HCT116 (cell line): ENCODE measurements around the gene TIMP1. TPM values are rescaled to one million over a fixed set of nuclear protein-coding genes. Genes with fewer than 3 reads are reported as not detected.
A peak's percentile ranks its signal among the peaks of the same experiment; 100 is the strongest.

Source experiments
- ATAC-seq: fragments of 200-7000 bp; cut with Tn5 transposase; 2 replicates; pipeline ENCODE4 v1.9.1; 2020; ENCODE audit warnings: mild to moderate bottlenecking, moderate library complexity
- BruUV-seq: library from RNA; stranded (reverse); fragments of 400-500 nt; replicated peaks from 2 replicates; lab custom pipeline; 2021; lab: Mats Ljungman, UMichigan
- CTCF ChIA-PET: fragments of 300-600 bp; sonication (Branson Sonifier 250); formaldehyde crosslinking; loops from one replicate; lab custom pipeline; 2021; ENCODE audit warnings: antibody characterized with exemption; lab: Charles Lee
- POLR2A ChIA-PET: fragments of 300-600, 350-600 bp; sonication (Branson Sonifier 250); formaldehyde crosslinking; loops from one replicate; lab custom pipeline; 2021; ENCODE audit warnings: antibody characterized with exemption; lab: Charles Lee
- RAD21 ChIA-PET, 2 experiments: fragments of 300-600 bp; sonication (Branson Sonifier 250); formaldehyde crosslinking; loops; one replicate each; lab custom pipeline; 2023; ENCODE audit warnings: low total read pairs in 2 of 2; ENCODE audit not compliant: uncharacterized antibody in 2 of 2, unreplicated experiment in 2 of 2, low non-redundant PET in 1 of 2; lab: Charles Lee
- DNase-seq: peaks from one replicate; pipeline ENCODE4 v3.0.0-alpha.2; 2010; ENCODE audit warnings: low read depth, low spot score
- H2AFZ ChIP-seq: fragments of 200-600 bp; shearing (Covaris generic), sonication (generic); 2 replicates; pipeline ENCODE4 v1.6.1; 2017; ENCODE audit warnings: low read depth, mixed run types, mixed read lengths, antibody characterized with exemption, low read length; ENCODE audit not compliant: poor library complexity, severe bottlenecking
- H3K27ac ChIP-seq: 2 replicates; pipeline ENCODE4 v1.5.1; 2012; ENCODE audit warnings: low read depth, low read length
- H3K27me3 ChIP-seq: fragments of 200-600 bp; sonication (generic); 2 replicates; pipeline ENCODE4 v1.6.1; 2016; ENCODE audit warnings: mixed run types, low read length, mixed read lengths; ENCODE audit not compliant: insufficient read depth
- H3K36me3 ChIP-seq, 2 experiments: fragments of 200-500 bp in 1 of 2; fragments of 200-600 bp in 1 of 2; sonication (Bioruptor generic) in 1 of 2; sonication (generic) in 1 of 2; 2 replicates each; pipeline versions ENCODE4 v1.5.1 to v1.6.1; 2014 to 2016; ENCODE audit warnings: low read length in 2 of 2, inconsistent platforms in 1 of 2, mixed read lengths in 1 of 2, mixed run types in 1 of 2; ENCODE audit not compliant: insufficient read depth in 2 of 2, control insufficient read depth in 1 of 2
- H3K4me1 ChIP-seq, 2 experiments: fragments of 200-600 bp in 1 of 2; sonication (generic) in 1 of 2; 2 replicates each; pipeline versions ENCODE4 v1.5.1 to v1.6.1; 2012 to 2017; ENCODE audit warnings: low read length in 2 of 2, inconsistent platforms in 1 of 2, mild to moderate bottlenecking in 1 of 2, mixed read lengths in 1 of 2, mixed run types in 1 of 2, moderate library complexity in 1 of 2; ENCODE audit not compliant: insufficient read depth in 2 of 2, control insufficient read depth in 1 of 2
- H3K4me2 ChIP-seq: fragments of 200-600 bp; sonication (generic); 2 replicates; pipeline ENCODE4 v1.6.1; 2017; ENCODE audit warnings: mixed run types, low read length, mixed read lengths
- H3K4me3 ChIP-seq, 2 experiments: fragments of 200-600 bp in 1 of 2; sonication (generic) in 1 of 2; replicated peaks in 1 of 2; 2 replicates each; pipeline ENCODE4 v1.5.1; 2011 to 2016; ENCODE audit warnings: low read length in 2 of 2, control low read depth in 1 of 2, low read depth in 1 of 2, mild to moderate bottlenecking in 1 of 2, mixed read lengths in 1 of 2, mixed run types in 1 of 2
- H3K79me2 ChIP-seq: fragments of 200-600 bp; sonication (generic); 2 replicates; pipeline ENCODE4 v1.6.1; 2017; ENCODE audit warnings: mild to moderate bottlenecking, mixed run types, low read length, moderate library complexity, mixed read lengths; ENCODE audit not compliant: insufficient read depth
- H3K9ac ChIP-seq: fragments of 200-600 bp; sonication (generic); 2 replicates; pipeline ENCODE4 v1.6.1; 2016; ENCODE audit warnings: low read length, mixed read lengths
- H3K9me2 ChIP-seq: fragments of 200-600 bp; sonication (generic), shearing (Covaris generic); 2 replicates; pipeline ENCODE4 v1.6.1; 2017; ENCODE audit warnings: mixed run types, mild to moderate bottlenecking, moderate library complexity; ENCODE audit not compliant: insufficient read depth
- H3K9me3 ChIP-seq, 2 experiments: fragments of 200-500 bp in 1 of 2; fragments of 200-600 bp in 1 of 2; sonication (Bioruptor generic) in 1 of 2; sonication (generic) in 1 of 2; 2 replicates each; pipeline ENCODE4 v1.6.1; 2014 to 2017; ENCODE audit warnings: low read length in 2 of 2, mixed read lengths in 2 of 2, inconsistent platforms in 1 of 2, low read depth in 1 of 2, mild to moderate bottlenecking in 1 of 2, mixed run types in 1 of 2, moderate library complexity in 1 of 2; ENCODE audit not compliant: control insufficient read depth in 1 of 2, insufficient read depth in 1 of 2
- H4K20me1 ChIP-seq: fragments of 200-600 bp; sonication (generic), shearing (Covaris generic); 2 replicates; pipeline ENCODE4 v1.6.1; 2017; ENCODE audit warnings: mixed run types, mild to moderate bottlenecking, moderate library complexity; ENCODE audit not compliant: insufficient read depth
- ATF3 ChIP-seq: IDR thresholded peaks from 2 replicates; pipeline ENCODE4 v1.6.1; 2012
- POLR2A ChIP-seq: IDR thresholded peaks from 2 replicates; pipeline ENCODE4 v1.7.0; 2011; ENCODE audit warnings: borderline replicate concordance; ENCODE audit not compliant: insufficient read depth, insufficient read length; ENCODE audit errors: extremely low read depth
- REST ChIP-seq: IDR thresholded peaks from 2 replicates; pipeline ENCODE4 v1.6.1; 2012; ENCODE audit warnings: low read depth
- SIN3A ChIP-seq: IDR thresholded peaks from 2 replicates; pipeline ENCODE4 v1.6.1; 2012; ENCODE audit warnings: low read depth
- SP1 ChIP-seq: IDR thresholded peaks from 2 replicates; pipeline ENCODE4 v1.6.1; 2012; ENCODE audit warnings: low read depth
- TCF7L2 ChIP-seq: IDR thresholded peaks from 2 replicates; pipeline ENCODE4 v1.7.0; 2011; ENCODE audit warnings: borderline replicate concordance, inconsistent platforms; ENCODE audit not compliant: insufficient read depth, insufficient read length; ENCODE audit errors: extremely low read depth
- ZFX ChIP-seq: fragments of 450-650 bp; IDR thresholded peaks from 2 replicates; pipeline ENCODE4 v1.6.1; 2017
- intact Hi-C: fragments of 100-400 bp; cut with micrococcal nuclease; formaldehyde crosslinking; loops from 2 replicates; pipeline ENCODE4 v1.10.0; 2022
- total RNA-seq: library from RNA; stranded (reverse); gene quantifications from one replicate; pipeline ENCODE4 v1.2.1, GENCODE V29; 2021; ENCODE audit not compliant: unreplicated experiment

Gene TIMP1
- total RNA-seq, 1 experiment from 2014 or later, result 225 TPM

GRCh38 chrX:47619486-47620302, 37.5 kb downstream of the TIMP1 start, which contains the start of gene SYN1 (continued):
- TF ChIP-seq ATF3 (no peak), SP1 (no peak)

- intact Hi-C loops, result no loop called here
- H2AFZ ChIP-seq, result no peak overlapping the region
- no TSS peak for BruUV-seq
- no peaks in the 10 kb centered on the region for H3K4me1 ChIP-seq
- H3K9me3 ChIP-seq, result no peaks in the 10 kb centered on the region
- ChIA-PET POLR2A (no interaction called here), RAD21 (no interaction called here)
- H3K27ac ChIP-seq, result no peak overlapping the region
- no peak overlapping the region for H3K9ac ChIP-seq
- no peaks in the 10 kb centered on the region for H4K20me1 ChIP-seq
- no peak for DNase-seq
- no peaks in the 10 kb centered on the region for H3K36me3 ChIP-seq
- no peak for ATAC-seq
- no peak overlapping the region for H3K4me3 ChIP-seq
- H3K4me2 ChIP-seq, result no peak overlapping the region
- H3K9me2 ChIP-seq, result no peaks in the 10 kb centered on the region
- TF ChIP-seq TCF7L2, result no peak
- 0 out of 2 replicates have a peak, but pooled peaks have one; percentile 4 for TF ChIP-seq SIN3A
- TF ChIP-seq, all 23 proteins: peak for 1
- no peaks in the 10 kb centered on the region for H3K79me2 ChIP-seq
- CTCF ChIA-PET, result no interaction called here
- H3K27me3 ChIP-seq, result no peaks in the 10 kb centered on the region
Measured at GRCh38 chrX:47620303-47620685, 38.1 kb downstream of the TIMP1 start.

GRCh38 chrX:47621851-47622250, 39.6 kb downstream of the TIMP1 start:
- no peaks in the 10 kb centered on the region for H3K4me1 ChIP-seq
- no peaks in the 10 kb centered on the region for H3K79me2 ChIP-seq
- H3K27me3 ChIP-seq, result no peaks in the 10 kb centered on the region
- no peak overlapping the region for H3K4me2 ChIP-seq
- DNase-seq (no peak), ATAC-seq (no peak)
- TF ChIP-seq ZFX, result no peak
- no peak for TF ChIP-seq REST
- TF ChIP-seq POLR2A, result no peak
- intact Hi-C loops, result no loop called here
- CTCF ChIA-PET, result no interaction called here
- H4K20me1 ChIP-seq, result no peaks in the 10 kb centered on the region
- BruUV-seq, result no TSS peak
- H3K36me3 ChIP-seq, result no peaks in the 10 kb centered on the region
- RAD21 ChIA-PET, result no interaction called here
- no peak overlapping the region for H2AFZ ChIP-seq
- no peaks in the 10 kb centered on the region for H3K9me3 ChIP-seq
- no peak overlapping the region for H3K4me3 ChIP-seq
- no peak overlapping the region for H3K9ac ChIP-seq
- POLR2A ChIA-PET, result no interaction called here
- H3K9me2 ChIP-seq, result no peaks in the 10 kb centered on the region
- no peak overlapping the region for H3K27ac ChIP-seq
